Gastrocnemius medialis (tissue), 4 donors: ENCODE data around the gene CHST11. TPM values are rescaled to one million over a fixed set of nuclear protein-coding genes. Genes with fewer than 3 reads are reported as not detected.

Experiments
- ATAC-seq, 2 donors: fragments of 150-250 bp; one replicate each; pipeline ENCODE4 v1.9.1; 2016
- DNase-seq, 2 donors: peaks; one replicate each; pipeline ENCODE4 v3.0.0-alpha.2; 2019
- H3K27ac ChIP-seq, 4 donors: fragments of 200-600 bp; sonication (generic); 1 replicate in 1 of 4; 2 replicates in 3 of 4; pipeline ENCODE4 v1.5.1; 2016 to 2018; ENCODE audit warnings: mild to moderate bottlenecking in 2 of 4, moderate library complexity in 1 of 4
- H3K27me3 ChIP-seq, 3 donors: fragments of 200-600 bp; sonication (generic) in 2 of 3; 1 replicate in 1 of 3; 2 replicates in 2 of 3; pipeline versions ENCODE4 v1.5.1 to v1.6.0; 2016 to 2019; ENCODE audit warnings: mild to moderate bottlenecking in 1 of 3, moderate library complexity in 1 of 3
- H3K36me3 ChIP-seq, 2 donors: fragments of 200-600 bp; sonication (generic) in 1 of 2; one replicate each; pipeline ENCODE4 v1.5.1; 2017 to 2018
- H3K4me1 ChIP-seq, 2 donors: fragments of 200-600 bp; sonication (generic) in 1 of 2; one replicate each; pipeline ENCODE4 v1.5.1; 2016 to 2017; ENCODE audit warnings: mild to moderate bottlenecking in 2 of 2
- H3K4me3 ChIP-seq, 4 donors: fragments of 200-600 bp; sonication (generic) in 3 of 4; 1 replicate in 1 of 4; 2 replicates in 3 of 4; pipeline ENCODE4 v1.5.1; 2016 to 2019; ENCODE audit warnings: mild to moderate bottlenecking in 2 of 4
- H3K9me3 ChIP-seq, 3 donors: fragments of 200-600 bp; sonication (generic) in 2 of 3; 1 replicate in 1 of 3; 2 replicates in 2 of 3; pipeline ENCODE4 v1.5.1; 2016 to 2019
- POLR2A ChIP-seq, 2 donors: fragments of 450-650 bp; IDR thresholded peaks; one replicate each; pipeline ENCODE4 v1.6.1; 2017; ENCODE audit warnings: antibody characterized with exemption in 2 of 2, mild to moderate bottlenecking in 2 of 2, moderate library complexity in 2 of 2
- in situ Hi-C, 4 donors: fragments of 200-750 bp; cut with MboI; loops; one replicate each; pipeline versions ENCODE4 v1.15.0 to v1.8.0; 2017; ENCODE audit warnings: low sequenced_read_pairs in 4 of 4
- intact Hi-C: fragments of 100-400 bp; cut with DNase I; formaldehyde crosslinking; loops from one replicate; pipeline ENCODE4 v1.15.1; 2023; ENCODE audit warnings: low total_unique reads
- total RNA-seq, 4 donors: library from RNA; depleted of rRNA; stranded (reverse); fragments of >200 nt; gene quantifications; one replicate each; pipeline versions ENCODE4 v1.1.0 to v1.2.3, GENCODE V29; 2016
- TF ChIP-seq, protein P1 (sequence below), 5 experiments: fragments of 450-650 bp in 3 of 5; fragments of 200-600 bp in 2 of 5; sonication (generic) in 2 of 5; IDR thresholded peaks in 4 of 5; conservative IDR thresholded peaks in 1 of 5; 1 replicate in 4 of 5; 2 replicates in 1 of 5; pipeline ENCODE4 v1.5.1; 2016 to 2019; ENCODE audit warnings: antibody characterized with exemption in 5 of 5, mild to moderate bottlenecking in 3 of 5, moderate library complexity in 3 of 5

Gene CHST11
- total RNA-seq, 4 donors from 2014 or later: 0.17 to 2.1 (median 1.4) TPM

DNA sequence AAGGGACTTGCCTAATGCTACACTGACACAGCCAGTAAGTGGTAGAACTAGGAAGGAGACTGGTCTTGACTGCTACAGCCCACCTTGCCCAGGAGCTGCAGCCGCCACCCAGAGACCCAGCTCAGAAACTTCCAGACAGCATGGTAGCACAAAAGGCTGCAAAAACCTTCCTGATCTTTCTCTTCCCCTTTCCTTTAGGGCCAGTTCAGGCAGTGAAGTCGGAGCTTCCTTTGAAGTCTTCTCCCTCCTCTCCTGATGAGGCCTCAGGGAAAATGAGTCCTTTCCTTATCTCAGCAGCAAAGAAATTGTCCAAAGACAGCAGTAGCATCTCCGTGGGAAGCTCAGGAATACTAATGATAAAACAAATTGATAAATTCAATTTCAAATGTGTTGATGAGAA is 21.0 kb upstream of the CHST11 start:
- DNase-seq: no peak
- intact Hi-C loops (no loop called here), in situ Hi-C loops (no loop called here)
- Histone ChIP-seq H3K27me3 (no peaks in the 10 kb centered on the region), H3K4me3 (no peak overlapping the region), H3K36me3 (no peaks in the 10 kb centered on the region), H3K4me1 (no peaks in the 10 kb centered on the region), H3K9me3 (no peaks in the 10 kb centered on the region), H3K27ac (no peak overlapping the region)
- ATAC-seq: no peak
- TF ChIP-seq, protein P1, sequence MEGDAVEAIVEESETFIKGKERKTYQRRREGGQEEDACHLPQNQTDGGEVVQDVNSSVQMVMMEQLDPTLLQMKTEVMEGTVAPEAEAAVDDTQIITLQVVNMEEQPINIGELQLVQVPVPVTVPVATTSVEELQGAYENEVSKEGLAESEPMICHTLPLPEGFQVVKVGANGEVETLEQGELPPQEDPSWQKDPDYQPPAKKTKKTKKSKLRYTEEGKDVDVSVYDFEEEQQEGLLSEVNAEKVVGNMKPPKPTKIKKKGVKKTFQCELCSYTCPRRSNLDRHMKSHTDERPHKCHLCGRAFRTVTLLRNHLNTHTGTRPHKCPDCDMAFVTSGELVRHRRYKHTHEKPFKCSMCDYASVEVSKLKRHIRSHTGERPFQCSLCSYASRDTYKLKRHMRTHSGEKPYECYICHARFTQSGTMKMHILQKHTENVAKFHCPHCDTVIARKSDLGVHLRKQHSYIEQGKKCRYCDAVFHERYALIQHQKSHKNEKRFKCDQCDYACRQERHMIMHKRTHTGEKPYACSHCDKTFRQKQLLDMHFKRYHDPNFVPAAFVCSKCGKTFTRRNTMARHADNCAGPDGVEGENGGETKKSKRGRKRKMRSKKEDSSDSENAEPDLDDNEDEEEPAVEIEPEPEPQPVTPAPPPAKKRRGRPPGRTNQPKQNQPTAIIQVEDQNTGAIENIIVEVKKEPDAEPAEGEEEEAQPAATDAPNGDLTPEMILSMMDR (IDR thresholded peaks at IDR 0.05 in 4 of 5, conservative IDR thresholded peaks at IDR 0.05 in 1 of 5): no peak
- no peak for TF ChIP-seq POLR2A (IDR thresholded peaks at IDR 0.05)

DNA sequence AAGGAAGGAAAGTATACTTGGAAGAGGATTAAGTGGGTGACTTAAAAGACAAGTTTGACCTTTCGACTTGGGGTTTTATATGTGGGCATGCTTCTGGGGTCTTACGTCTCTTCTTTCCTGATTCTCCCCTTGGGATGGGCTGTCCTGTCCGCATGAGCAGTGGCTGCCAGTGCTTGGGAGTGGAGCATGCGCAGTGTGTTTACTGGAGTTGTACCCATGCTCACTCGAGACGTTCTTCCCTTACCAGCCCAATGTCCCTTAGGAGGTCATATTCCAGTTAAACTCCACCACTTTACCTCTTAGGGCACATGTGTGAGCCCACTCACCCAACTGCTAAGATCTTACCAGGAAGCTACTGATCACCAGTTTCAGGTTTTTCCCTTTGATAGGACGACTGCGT is 20.0 kb upstream of the CHST11 start:
- H3K4me3 ChIP-seq: no peak overlapping the region
- no peaks in the 10 kb centered on the region for H3K4me1 ChIP-seq
- no peak overlapping the region for H3K27ac ChIP-seq
- no peaks in the 10 kb centered on the region for H3K27me3 ChIP-seq
- TF ChIP-seq, protein P1 (IDR thresholded peaks at IDR 0.05 in 4 of 5, conservative IDR thresholded peaks at IDR 0.05 in 1 of 5): no peak
- no peak for TF ChIP-seq POLR2A (IDR thresholded peaks at IDR 0.05)
- intact Hi-C loops (no loop called here), in situ Hi-C loops (no loop called here)
- H3K36me3 ChIP-seq: no peaks in the 10 kb centered on the region
- ATAC-seq (no peak), DNase-seq (no peak)
- H3K9me3 ChIP-seq: no peaks in the 10 kb centered on the region

DNA sequence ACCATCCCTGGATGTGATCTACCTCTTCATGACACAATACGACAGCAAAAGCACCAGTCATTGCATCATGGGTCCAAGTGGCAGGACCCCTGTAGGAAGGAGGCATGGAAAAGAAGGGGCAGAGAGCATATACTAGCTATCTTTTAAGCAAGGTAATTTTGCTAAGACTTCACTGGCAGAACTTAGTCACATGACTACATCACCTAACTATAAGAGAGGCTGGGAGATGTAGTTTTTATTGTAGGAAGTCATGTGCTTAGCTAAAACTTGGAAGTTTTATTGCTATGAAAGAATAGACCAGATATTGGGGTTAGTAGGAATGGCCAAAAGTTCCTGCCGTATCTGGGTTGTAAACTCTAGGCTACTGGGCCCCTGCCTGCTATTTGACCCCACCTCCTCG is 18.6 kb upstream of the CHST11 start:
- no peaks in the 10 kb centered on the region for H3K27me3 ChIP-seq
- intact Hi-C loops (no loop called here), in situ Hi-C loops (no loop called here)
- no peak for DNase-seq
- no peaks in the 10 kb centered on the region for H3K36me3 ChIP-seq
- no peaks in the 10 kb centered on the region for H3K4me1 ChIP-seq
- H3K27ac ChIP-seq: no peak overlapping the region
- H3K9me3 ChIP-seq: no peaks in the 10 kb centered on the region
- H3K4me3 ChIP-seq: no peak overlapping the region
- no peak for ATAC-seq
- TF ChIP-seq POLR2A (IDR thresholded peaks at IDR 0.05): no peak
- TF ChIP-seq, protein P1 (IDR thresholded peaks at IDR 0.05 in 4 of 5, conservative IDR thresholded peaks at IDR 0.05 in 1 of 5): no peak

DNA sequence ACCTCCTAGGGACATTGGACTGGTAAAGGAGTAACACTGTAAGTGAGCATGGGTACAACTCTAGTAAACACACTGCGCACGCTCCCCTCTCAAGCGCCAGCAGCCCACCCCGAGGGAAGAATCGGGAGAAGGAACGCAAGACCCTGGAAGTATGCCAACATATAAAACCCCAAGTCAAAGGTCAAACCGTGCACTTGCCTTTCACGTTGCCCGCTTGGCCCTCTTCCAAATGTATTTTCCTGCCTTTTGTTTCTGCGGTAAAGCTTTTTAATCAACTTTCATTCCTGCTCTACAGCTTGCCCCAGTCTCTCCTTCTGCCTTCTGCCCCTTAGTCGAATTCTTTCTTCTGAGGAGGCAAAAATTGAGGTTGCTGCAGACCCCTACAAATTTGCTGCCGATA is 17.6 kb upstream of the CHST11 start:
- H3K9me3 ChIP-seq: no peaks in the 10 kb centered on the region
- H3K27me3 ChIP-seq: no peaks in the 10 kb centered on the region
- in situ Hi-C loops: no loop called here
- H3K4me1 ChIP-seq: no peaks in the 10 kb centered on the region
- H3K27ac ChIP-seq: no peak overlapping the region
- no peaks in the 10 kb centered on the region for H3K36me3 ChIP-seq
- no peak overlapping the region for H3K4me3 ChIP-seq
- ATAC-seq: no peak
- no peak for TF ChIP-seq POLR2A (IDR thresholded peaks at IDR 0.05)
- TF ChIP-seq, protein P1 (IDR thresholded peaks at IDR 0.05 in 4 of 5, conservative IDR thresholded peaks at IDR 0.05 in 1 of 5): no peak
- intact Hi-C loops: no loop called here
- DNase-seq: no peak

DNA sequence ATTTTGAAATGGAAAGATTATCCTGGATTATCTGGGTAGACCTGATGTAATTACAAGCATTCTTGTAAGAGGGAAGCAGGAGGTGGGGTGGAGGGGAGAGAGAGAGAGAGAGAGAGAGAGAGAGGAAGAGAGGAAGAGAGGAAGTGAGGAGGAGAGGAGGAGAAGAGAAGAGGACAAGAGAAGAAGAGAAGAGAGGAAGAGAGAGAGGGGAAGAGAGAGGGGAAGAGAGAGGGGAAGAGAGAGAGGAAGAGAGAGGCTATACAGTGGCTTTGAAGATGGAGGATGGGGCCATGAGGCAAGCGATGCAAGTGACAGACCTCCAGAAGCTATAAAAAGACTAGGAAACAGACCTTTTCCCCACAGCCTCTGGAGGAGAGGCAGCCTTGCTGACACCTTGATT is 13.7 kb upstream of the CHST11 start:
- intact Hi-C loops (no loop called here), in situ Hi-C loops (no loop called here)
- H3K9me3 ChIP-seq: no peaks in the 10 kb centered on the region
- no peak overlapping the region for H3K4me3 ChIP-seq
- no peaks in the 10 kb centered on the region for H3K4me1 ChIP-seq
- no peak overlapping the region for H3K27ac ChIP-seq
- no peak for ATAC-seq
- no peak for DNase-seq
- TF ChIP-seq, protein P1 (IDR thresholded peaks at IDR 0.05 in 4 of 5, conservative IDR thresholded peaks at IDR 0.05 in 1 of 5): no peak
- TF ChIP-seq POLR2A (IDR thresholded peaks at IDR 0.05): no peak
- no peaks in the 10 kb centered on the region for H3K36me3 ChIP-seq
- H3K27me3 ChIP-seq: no peaks in the 10 kb centered on the region
